ENCODE data around the gene PLSCR4.

- TF ChIP-seq CTCF (IDR thresholded peaks at IDR 0.05) (no peak), POLR2A (IDR thresholded peaks at IDR 0.05) (no peak)
Observed at GRCh38 chr3:146156666-146157314, 94.1 kb downstream of the PLSCR4 start.
